Left lobe of liver (tissue), 2 donors: Measurements from ENCODE around the gene TSPO. TPM values are rescaled to one million over a fixed set of nuclear protein-coding genes. Genes with fewer than 3 reads are reported as not detected.
"Not testable (repeated sequence)": the region's sequence is repeated elsewhere in the genome, so short reads cannot be mapped to it uniquely, and the experiment has no call there.

Experiments
- ATAC-seq: fragments of 200-7000 bp; cut with Tn5 transposase; one replicate; pipeline ENCODE4 v1.9.1; 2020; ENCODE audit warnings: mild to moderate bottlenecking, moderate library complexity
- DNase-seq: peaks from one replicate; pipeline ENCODE4 v3.0.0-alpha.2; 2020; ENCODE audit warnings: low spot score
- total RNA-seq: library from RNA; stranded (reverse); gene quantifications from one replicate; pipeline ENCODE4 v1.2.1, GENCODE V29; 2021
- donor health status: DM: no; HTN: no; CAD: no; lungs with moderate emphysema.
- donor health status: DM: no; HTN: yes; CAD: no.

TSPO gene
- total RNA-seq, 1 donor from 2014 or later: 32.2 TPM

DNA sequence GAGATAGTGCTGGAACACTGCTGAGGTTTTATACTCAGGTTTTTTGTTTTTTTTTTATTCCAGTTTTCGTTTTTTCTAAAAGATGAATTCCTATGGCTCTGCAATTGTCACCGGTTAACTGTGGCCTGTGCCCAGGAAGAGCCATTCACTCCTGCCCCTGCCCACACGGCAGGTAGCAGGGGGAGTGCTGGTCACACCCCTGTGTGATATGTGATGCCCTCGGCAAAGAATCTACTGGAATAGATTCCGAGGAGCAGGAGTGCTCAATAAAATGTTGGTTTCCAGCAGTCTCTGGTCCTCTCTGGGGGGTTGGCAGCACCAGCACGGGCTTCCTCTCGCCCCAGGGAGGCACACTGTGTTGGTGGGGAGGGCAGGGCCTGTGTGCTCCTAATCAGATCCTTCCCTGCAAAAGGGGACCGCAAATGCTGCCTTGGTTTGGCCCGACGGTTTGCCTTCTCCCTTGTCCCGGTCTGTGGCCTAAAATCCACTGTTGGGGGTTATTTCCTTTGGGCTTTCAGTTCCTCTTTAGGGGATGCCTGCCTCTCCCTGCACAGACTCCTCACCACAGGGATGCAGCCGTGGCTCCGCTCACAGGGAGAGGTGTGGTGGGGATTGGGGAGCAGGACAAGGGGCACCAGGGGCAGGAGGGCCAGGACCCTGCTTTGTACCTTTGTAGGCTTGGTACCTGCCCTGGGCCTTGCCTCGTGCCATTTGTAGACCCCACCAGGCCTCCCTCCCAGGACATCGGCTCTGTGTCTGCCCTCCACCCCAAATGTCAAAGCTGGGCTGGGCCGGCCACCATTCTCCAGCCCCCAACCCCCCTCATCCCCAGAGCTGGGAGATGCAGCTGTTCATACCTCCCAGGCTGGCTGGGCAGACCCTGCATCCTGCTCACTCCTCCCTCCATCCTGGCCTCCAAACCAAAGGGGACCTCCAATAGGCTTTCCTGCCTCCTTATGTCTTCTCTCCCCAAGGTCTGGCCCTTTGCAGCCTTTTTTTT is 21.6 kb upstream of the TSPO start:
- ATAC-seq: no peak
- DNase-seq: no peak

DNA sequence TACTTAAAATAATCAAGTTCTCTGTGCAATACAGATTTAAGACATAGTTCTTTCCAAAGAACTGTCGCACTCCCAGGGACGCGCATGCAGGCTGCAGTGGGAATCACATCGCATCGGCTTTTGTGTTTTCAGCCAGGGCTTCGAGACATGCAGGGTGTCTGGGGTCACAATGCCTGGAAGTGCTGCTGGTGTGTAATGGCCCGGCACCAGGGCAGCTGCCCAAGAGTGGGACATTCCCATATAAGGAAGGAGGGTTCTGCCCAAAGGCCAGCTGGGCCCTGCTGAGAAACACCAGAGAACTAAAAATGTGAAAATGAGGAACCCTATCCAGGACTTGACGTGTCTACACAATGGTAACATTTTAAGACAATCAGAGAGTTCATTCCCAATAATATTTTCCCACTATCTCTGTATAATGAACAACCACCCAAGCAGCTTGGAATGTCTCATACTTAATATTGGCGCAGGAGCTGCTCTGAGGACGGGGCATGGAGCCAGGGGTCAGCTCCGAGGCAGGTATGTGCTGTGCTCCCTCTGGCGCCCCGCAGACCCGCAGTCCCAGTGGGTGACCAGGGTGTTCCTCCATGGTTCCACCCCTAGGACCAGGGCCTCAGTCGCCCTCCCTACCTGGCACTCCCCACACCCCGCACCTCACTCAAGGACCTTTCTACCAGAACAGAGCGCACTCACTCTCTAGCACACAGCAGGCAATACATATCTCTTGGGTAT is 19.4 kb upstream of the TSPO start:
- ATAC-seq: no peak
- no peak for DNase-seq

GRCh38 chr22:43133401-43133800 is 18.0 kb upstream of the TSPO start:
- DNase-seq: no peak
- no peak for ATAC-seq

DNA sequence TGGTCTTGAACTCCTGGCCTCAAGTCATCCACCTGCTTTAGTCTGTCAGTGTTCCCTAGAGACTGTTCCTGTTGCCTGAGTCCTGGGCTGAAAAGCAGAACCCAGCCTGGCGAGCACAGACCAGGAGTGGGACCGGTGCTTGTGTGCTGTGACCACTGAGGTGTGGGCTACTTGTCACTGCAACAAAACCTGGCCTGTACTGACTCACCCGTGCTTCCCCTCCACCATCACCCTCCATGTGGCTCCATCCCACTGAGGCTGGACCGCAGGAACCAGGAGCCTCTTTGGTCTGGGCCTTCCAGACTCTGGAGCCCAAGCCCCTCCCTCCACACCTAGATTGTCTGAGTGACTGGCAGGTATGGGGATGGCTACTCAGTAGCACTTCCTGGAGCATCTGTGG is 16.8 kb upstream of the TSPO start:
- no peak for ATAC-seq

GRCh38 chr22:43135565-43135964 is 15.8 kb upstream of the TSPO start:
- DNase-seq: no peak
- no peak for ATAC-seq

More for the DNA sequence above, 16.8 kb upstream of the TSPO start:
- no peak for DNase-seq

DNA sequence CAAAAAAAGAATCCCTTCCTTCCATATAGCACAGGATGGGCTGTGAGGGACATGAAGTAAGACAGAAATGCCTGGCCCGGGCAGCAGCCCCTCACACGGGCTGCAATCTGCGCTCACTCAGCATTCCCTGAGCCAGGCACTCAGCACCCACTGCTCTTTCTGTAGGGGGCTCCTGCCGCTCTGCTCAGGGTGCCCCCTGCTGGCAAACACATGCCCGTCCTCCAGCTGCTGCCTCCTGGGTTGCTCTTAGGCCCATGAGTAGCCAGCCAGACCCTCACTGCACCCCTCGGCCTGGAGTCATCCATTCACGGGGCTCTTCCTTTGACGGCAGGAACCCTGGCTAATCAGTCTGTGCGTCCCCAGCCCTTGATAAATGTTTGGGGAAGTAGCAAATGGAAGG is 15.1 kb upstream of the TSPO start:
- ATAC-seq: peak; percentile 69
- no peak for DNase-seq

- ATAC-seq (peak; percentile 28), DNase-seq (no peak)
These were observed 14.6 kb upstream of the TSPO start for GRCh38 chr22:43136801-43137200.

DNA sequence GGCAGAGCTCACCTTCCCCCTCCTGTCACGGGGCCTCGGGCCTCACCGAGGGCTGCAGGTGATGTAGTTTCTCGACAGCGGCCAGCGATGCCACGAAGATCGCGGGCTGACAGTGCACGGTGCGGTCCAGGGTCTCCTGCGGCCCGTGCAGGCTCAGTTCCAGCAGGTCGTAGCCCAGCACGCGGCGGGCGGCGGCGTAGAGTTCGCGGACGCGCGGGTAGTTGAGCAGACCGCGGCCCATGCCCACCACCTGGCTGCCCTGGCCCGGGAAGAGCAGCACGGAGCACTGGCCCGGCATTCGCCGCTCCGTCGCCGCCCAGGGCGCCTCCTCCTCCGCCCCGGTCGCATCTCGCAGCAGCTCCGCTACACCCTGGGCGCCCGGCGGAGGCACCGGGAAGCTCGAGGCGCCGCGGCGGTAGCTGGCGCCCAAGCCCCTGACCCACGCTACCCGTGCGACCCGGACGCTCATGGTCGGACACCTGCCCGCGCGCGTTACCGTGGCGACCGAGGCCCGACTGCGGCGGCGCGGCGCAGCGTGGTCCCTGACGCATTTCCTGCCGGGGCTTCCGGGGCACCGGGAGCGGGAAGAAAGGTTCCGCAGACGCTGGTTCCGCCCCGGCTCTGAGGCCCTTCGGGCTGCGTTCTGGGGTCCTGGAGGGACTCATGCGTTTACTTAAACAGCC is 8.3 kb upstream of the TSPO start, which contains the start of gene MCAT:
MCAT (minus strand) TSS at position 519 of the 683 bp plus-strand sequence; CDS start at position 469, 50 bp downstream.
- peak; percentile 96 for ATAC-seq
- DNase-seq: peak; percentile 90

- DNase-seq (no peak), ATAC-seq (no peak)
These were observed 6.4 kb upstream of the TSPO start for GRCh38 chr22:43144949-43145348.

- not testable (repeated sequence) for DNase-seq, ATAC-seq
These were observed 6.0 kb upstream of the TSPO start for GRCh38 chr22:43145371-43145770.

GRCh38 chr22:43146332-43146731 is 5.0 kb upstream of the TSPO start:
- DNase-seq, ATAC-seq: not testable (repeated sequence)

GRCh38 chr22:43147821-43148220 is 3.5 kb upstream of the TSPO start:
- no peak for DNase-seq
- ATAC-seq: no peak

GRCh38 chr22:43148581-43148980 is 2.8 kb upstream of the TSPO start:
- DNase-seq: no peak
- ATAC-seq: no peak

DNA sequence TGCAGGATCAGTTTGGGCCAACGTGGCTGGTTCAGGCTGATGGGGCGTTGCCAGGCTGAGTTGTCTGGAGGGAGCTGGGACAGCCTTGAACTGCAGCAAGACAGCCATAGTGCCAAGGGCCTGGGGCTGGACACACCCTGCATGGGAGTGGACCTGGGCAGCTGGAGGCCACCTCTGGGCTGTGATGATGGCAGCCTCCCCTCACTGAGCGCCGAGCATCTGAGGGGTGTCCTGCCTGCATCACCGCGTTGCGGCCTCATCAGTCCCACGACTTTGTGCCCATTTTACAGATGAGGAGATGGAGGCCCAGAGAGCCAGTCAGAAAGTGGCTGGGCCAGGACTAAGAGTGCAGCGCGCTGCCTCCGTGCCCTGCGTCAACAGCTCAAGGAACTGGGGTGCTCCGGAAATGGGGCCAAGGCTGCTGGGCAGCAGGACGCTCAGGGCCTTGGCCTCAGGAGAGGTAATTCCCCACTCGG is 590 bp upstream of the TSPO start:
- ATAC-seq: no peak
- DNase-seq: no peak

GRCh38 chr22:43152003-43152356 is 621 bp downstream of the TSPO start:
- DNase-seq: no peak
- ATAC-seq: peak; percentile 4

DNA sequence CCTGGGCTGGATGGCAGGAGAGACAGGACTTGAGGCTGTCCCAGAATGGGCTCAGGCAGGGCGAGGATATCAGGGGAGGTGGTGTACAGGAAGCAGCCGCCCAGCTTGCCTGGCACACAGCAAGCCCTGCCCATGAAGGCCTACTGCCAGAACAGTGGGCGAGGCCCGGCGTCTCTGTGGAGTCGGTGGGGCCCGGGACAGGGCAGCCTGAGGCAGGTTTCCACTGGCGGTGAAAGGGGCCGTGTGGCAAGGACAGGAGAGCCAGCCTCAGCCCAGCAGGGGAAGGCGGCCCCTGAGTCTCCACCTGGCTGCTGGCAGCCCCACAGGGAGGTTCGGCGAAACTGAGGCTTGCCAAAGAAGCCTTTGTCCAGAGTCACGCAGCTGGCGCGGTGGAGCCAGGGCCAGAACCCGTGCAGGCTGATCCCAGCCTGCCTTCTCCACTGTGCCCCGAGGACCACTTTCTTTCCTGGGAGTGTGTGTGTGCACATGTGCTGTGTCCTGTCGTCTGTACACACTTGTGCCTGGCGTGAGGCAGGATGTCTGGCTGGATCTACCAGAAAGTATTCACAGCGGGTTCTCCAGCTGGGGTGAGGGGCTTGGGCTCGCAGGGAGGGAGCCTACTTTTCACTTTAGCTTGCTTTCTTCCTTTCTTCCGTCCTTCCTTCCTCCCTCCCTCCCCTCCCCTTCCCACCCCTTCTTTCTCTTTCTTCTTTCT is 1.2 kb downstream of the TSPO start:
- DNase-seq (peak; percentile 66), ATAC-seq (peak; percentile 69)

- ATAC-seq: no peak
These were observed 2.5 kb downstream of the TSPO start for GRCh38 chr22:43153899-43154298.

DNA sequence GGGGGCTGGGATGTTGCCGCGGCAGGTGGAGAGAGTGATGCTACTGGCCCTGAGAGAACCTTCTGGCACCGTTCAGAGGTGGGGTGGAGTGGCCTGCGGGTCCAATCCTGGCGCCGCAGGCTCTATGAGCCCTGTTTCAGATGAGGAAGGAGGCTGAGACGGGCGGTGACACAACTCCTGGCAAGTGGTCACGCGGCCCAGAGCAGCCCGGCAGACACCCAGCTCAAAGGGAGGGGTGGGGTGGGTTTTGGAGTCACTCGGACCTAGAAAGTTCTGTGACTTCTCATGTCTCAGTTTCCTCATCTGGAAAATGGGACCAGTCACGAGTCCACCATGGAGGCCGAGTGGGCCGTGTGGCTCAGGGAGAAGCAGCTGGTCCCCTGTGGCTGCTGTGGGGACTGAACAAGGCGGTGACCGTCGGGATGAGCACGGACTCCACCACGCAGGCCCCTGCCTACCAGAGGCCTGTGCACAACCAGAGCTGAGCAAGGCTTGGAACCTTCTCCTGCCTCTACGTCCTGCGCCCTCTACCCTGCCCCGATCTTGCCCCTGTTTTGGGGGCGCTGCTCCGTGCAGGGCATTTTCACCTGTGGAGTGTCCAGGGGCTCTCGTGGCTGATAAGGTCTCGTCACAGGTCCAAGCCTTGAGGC is 3.7 kb downstream of the TSPO start:
- no peak for ATAC-seq
- no peak for DNase-seq

More at GRCh38 chr22:43153899-43154298, 2.5 kb downstream of the TSPO start:
- DNase-seq: no peak

DNA sequence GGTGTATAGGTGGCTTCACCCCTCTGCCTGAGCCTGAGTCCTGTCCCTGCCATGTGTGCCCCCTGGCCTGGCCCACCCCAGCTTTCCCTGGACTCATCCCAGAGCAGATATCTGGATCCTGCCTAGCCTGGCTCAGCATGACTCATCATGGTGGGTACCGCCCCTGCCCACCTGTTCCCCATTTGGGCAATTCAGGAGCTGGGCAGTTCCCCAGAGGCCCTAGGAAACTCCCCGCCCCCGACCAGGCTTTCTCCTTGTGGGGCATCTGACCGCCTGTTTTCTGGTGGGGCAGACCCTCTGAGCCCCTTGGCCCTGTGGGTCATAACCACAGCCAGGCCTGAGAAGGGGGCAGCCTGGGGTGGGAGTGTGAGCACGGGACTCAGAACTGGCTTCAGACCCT is 4.4 kb downstream of the TSPO start:
- ATAC-seq: no peak
- DNase-seq: no peak

- no peak for DNase-seq
These were observed 5.1 kb downstream of the TSPO start for GRCh38 chr22:43156413-43156812.

More at GRCh38 chr22:43156413-43156812, 5.1 kb downstream of the TSPO start:
- no peak for ATAC-seq
